Stimulated activated CD8-positive, alpha-beta memory T cell treated with anti-CD3 and anti-CD28 coated beads, Interleukin-12 subunit alpha, Interleukin-12 subunit beta, amount 100 ng/mL, for 24 hours (primary cell): ENCODE measurements around the gene TBCE.
"Not testable (repeated sequence)": the region's sequence is repeated elsewhere in the genome, so short reads cannot be mapped to it uniquely, and the experiment has no call there.

Experiments used
- DNase-seq: peaks from one replicate; pipeline ENCODE4 v3.0.0-alpha.2; 2020; ENCODE audit errors: extremely low read depth

Gene TBCE

GRCh38 chr1:235455097-235455496, 87.9 kb downstream of the TBCE start:
- no peak for DNase-seq

- no peak for DNase-seq
Measured at GRCh38 chr1:235455823-235456222, 88.6 kb downstream of the TBCE start.

DNA sequence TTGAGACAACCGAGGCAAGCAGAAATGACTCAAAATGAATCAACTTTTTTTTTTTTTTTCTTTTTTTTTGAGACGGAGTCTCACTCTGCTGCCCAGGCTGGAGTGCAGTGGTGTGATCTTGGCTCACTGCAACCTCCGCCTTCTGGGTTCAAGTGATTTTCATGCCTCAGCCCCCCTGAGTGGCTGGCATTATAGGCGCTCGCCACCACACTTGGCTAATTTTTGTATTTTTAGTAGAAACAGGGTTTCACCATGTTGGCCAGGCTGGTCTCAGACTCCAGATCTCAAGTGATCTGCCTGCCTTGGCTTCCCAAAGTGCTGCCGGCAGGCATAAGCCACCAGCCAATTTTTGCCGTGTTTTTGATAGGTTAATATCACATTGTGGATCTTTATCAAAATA, 90.6 kb downstream of the TBCE start:
- not testable (repeated sequence) for DNase-seq

DNA sequence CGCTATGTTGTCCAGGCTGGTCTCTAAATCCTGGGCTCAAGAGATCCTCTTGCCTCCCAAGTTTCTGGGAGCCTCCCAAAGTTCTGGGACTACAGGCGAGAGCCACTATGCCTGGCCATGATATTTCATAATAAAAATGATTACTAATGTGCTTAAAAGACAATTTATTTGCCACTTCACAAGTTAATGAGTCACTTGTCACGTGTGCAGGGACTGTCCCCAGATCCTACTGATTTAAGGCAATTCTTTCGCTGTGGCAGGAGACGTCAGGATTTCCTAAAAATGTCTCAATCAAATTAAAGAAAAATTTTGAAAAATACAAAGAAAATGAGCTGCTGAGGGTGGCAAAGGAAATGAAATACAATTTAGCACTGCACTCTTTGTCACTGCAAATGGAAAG, 93.5 kb downstream of the TBCE start:
- DNase-seq: no peak

DNA sequence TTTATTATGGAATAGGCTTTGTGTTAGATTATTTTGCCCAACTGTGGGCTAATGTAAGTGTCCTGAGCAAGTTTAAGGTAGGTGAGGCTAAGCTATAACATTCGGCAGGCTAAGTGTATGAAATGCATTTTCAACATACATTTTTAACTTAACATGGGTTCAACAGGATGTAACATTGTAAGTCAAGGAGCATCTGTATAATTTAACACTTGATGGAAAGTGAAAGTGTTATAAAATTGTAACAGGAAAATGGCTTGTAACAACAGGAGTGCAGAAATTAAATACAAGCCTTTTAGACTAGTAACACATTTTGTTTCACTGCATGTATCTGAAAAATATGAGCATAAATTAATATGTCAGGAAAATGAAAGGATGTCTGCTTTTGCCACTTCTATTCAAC, 94.7 kb downstream of the TBCE start:
- DNase-seq: no peak

GRCh38 chr1:235462832-235463231, 95.6 kb downstream of the TBCE start:
- DNase-seq: not testable (repeated sequence)

DNA sequence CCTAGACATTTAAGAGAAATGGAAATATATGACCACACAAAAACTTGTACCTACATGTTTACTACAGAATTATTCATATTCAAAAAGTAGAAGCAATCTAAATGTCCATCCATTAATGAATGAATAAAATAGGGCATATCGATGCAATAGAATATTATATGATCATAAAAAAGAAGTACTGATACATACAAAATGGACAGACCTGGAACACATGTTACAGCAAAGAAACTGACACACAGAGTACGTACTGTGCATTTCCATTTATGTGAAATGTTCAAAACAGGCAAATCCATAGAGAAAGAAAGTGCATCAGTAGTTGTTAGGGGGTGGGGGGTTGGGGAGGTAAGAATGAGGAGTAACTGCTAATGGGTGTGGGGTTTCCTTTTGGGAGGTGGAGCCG, 97.8 kb downstream of the TBCE start:
- no peak for DNase-seq

DNA sequence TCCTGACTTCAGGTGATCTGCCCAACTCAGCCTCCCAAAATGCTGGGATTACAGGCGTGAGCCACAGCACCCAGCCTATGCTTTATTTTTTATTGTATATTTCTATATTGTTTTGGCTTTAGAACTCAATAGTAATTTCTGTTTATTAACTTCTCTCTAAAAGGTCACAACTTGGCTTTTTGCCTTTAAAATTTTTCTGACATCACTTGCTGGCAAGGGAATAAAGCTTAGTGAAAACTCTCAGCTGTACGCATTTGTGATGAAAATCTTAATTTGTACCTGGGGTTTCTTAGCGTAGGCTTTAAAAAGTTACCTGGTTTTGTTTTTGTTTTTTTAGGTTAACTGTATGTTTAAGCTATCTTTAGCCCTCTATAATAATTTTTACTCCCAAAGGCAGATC, 100.8 kb downstream of the TBCE start:
- DNase-seq: no peak

DNA sequence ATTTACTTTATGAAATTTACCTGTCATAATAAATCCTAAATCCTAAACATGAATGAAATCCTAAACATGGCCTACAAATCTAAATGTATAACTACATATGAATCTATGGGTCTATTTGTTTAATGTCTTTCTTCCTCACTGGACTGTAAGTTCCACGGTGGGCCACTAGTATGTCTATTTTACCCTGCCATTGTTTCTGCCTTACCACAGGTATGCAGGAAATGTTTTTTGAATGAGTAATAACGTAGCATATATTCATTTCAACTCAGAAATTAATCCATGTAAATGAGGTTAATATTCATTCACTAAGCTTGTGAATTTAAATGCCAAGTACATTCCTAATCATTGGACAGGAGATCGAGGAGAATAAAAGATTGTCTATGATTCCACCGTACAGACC, 101.7 kb downstream of the TBCE start:
- no peak for DNase-seq

- DNase-seq: not testable (repeated sequence)
Measured at GRCh38 chr1:235469897-235470296, 102.7 kb downstream of the TBCE start.

GRCh38 chr1:235470741-235471439, 103.7 kb downstream of the TBCE start:
- DNase-seq: no peak

- DNase-seq: no peak
Measured at GRCh38 chr1:235473806-235474205, 106.6 kb downstream of the TBCE start.

DNA sequence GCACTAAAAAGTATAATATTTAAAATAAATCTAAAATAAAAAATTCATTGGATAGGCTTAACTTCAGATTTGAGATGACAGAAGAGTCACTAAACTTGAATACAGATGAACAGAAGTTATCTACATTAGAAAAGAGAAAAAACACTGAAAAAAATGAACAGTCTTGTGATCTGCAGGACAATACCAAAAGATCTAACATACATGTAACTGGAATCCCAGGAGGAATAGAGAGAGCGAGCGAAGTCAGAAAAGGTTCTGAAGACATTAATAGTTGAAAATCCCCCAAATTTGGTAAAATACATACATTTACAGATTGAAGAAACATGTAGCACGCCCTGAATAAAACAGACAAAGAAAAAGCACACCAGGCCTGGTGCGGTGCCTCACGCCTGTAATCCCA, 115.9 kb downstream of the TBCE start:
- no peak for DNase-seq

- no peak for DNase-seq
Measured at GRCh38 chr1:235485558-235485957, 118.3 kb downstream of the TBCE start.

GRCh38 chr1:235486321-235486720, 119.1 kb downstream of the TBCE start:
- no peak for DNase-seq

DNA sequence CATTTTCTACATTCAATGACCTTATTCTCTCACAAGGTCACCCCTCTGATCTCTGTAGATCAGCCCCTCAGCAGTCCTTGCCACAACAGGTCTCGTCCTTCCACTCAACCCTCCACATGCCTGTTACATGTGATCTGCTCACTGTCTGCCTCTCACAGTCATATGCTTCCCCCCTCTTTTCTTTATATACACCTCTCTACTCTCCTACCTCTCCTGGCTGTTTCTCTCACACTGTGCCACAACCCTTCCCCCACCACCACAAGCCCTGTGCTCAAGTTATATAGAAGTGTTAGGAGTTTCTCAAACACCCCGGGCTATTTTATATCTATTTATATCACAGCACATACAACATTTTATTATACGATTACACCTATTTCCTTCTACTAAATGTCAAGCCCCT, 124.4 kb downstream of the TBCE start:
- no peak for DNase-seq

DNA sequence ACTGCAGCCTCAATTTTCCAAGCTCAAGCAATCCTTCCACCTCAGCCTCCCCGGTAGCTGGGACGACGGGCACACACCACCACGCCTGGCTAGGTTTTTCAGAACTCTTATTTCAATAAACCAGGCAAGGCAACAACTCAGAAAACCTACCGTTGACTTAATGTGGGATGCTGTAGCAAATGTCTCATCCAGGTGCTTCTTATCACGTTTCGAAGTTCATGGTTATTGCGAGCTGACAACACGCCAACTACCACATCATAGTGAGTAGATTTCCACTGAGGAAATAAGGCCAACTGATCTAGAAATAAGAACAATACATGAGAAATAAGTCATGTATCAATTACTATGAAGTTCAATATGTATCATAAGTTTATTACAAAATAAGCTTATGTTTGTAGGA, 127.3 kb downstream of the TBCE start:
- DNase-seq: no peak

DNA sequence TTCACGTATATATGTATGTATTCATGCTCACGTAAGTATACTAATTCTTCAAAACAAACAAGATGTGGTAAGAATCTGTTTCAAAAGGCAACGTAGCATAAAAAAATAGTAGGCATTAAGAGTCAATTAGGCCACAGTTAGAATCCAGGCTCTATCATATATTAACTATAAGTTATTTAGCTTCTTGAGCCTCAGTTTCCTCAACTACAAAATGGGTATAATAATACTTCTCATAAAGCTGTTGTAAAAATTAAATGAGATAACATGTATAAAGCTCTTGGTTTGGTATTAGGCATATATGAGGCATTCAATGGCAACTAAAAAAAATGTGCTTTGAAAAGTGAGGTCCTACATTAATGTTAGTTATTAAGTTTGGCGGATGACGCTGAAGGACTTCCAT, 127.8 kb downstream of the TBCE start:
- no peak for DNase-seq

GRCh38 chr1:235495551-235495950, 128.3 kb downstream of the TBCE start:
- DNase-seq: no peak

DNA sequence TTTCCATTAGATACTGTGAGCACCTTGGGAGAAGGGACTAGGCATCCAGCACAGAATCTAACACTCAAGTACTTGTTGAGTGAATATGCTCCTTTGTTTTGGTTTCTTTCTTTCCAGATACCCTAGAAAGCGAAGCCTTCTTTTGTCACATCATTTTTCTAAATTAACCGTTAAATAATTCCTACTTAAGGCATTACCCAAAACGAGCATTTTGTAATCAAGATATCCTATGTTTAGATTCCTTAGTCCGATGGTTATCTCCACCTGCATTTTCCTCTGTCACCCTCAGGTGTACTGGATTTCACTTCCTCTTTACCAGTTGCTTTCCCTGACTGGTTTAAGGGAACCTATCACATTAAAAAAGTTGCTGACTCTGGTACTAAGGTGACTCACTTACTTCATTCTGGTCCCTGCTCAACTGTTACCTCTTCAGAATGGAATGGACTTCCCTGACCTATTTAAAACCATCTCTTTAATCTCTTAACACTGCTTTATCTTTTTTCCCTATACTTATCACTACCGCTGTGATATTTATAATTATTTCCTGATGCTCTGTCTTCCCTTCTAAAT, 133.8 kb downstream of the TBCE start:
- no peak for DNase-seq
